ENCODE results near the gene AKAP13. TPM values are rescaled to one million over a fixed set of nuclear protein-coding genes. Genes with fewer than 3 reads are reported as not detected.

AKAP13 gene
- total RNA-seq, 2 experiments from 2014 or later: 83.2 to 85.2 TPM

- Mint-ChIP-seq H3K4me3 (no peak overlapping the region), H3K4me1 (peaks cover 41% of the 10 kb centered on the region), H3K27me3 (no peaks in the 10 kb centered on the region), H3K36me3 (peaks cover 19% of the 10 kb centered on the region), H3K9me3 (no peaks in the 10 kb centered on the region), H3K27ac (peak overlapping the region; percentile 4)
- DNase-seq: no peak
Observed at GRCh38 chr15:85393210-85393609, 12.8 kb downstream of the AKAP13 start.

- Mint-ChIP-seq H3K27me3 (no peaks in the 10 kb centered on the region), H3K9me3 (peaks cover 3% of the 10 kb centered on the region), H3K4me3 (no peak overlapping the region), H3K27ac (no peak overlapping the region), H3K36me3 (peaks cover 19% of the 10 kb centered on the region), H3K4me1 (peaks cover 44% of the 10 kb centered on the region)
- DNase-seq: no peak
Observed at GRCh38 chr15:85394554-85395333, 14.3 kb downstream of the AKAP13 start.

- H3K4me3 Mint-ChIP-seq: no peak overlapping the region
- peaks cover 21% of the 10 kb centered on the region for H3K36me3 Mint-ChIP-seq
- no peaks in the 10 kb centered on the region for H3K27me3 Mint-ChIP-seq
- H3K4me1 Mint-ChIP-seq: peaks cover 59% of the 10 kb centered on the region
- no peak overlapping the region for H3K27ac Mint-ChIP-seq
- peaks cover 3% of the 10 kb centered on the region for H3K9me3 Mint-ChIP-seq
- DNase-seq: no peak
Observed at GRCh38 chr15:85396554-85396953, 16.2 kb downstream of the AKAP13 start.

DNA sequence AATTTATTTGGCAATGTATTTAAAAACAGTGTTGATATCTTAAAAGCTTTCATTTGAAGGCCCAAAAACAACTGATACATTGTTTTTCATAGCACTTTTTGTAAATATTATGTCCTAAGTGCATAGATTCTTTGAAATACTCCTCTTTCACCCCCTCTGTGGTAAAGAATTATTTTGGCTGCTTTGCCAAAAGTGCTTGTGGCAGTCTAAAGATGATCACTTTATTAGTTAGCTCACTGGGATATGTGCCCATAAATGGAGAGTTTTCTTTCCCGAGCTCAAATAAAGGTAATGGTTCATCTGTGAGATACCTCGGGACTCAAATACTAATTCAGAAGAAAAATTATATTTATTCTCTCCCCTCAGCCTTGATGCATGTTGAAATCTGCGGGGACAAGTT is 16.7 kb downstream of the AKAP13 start:
- no peak for DNase-seq
- no peaks in the 10 kb centered on the region for H3K27me3 Mint-ChIP-seq
- H3K27ac Mint-ChIP-seq: no peak overlapping the region
- peaks cover 65% of the 10 kb centered on the region for H3K4me1 Mint-ChIP-seq
- peaks cover 3% of the 10 kb centered on the region for H3K9me3 Mint-ChIP-seq
- no peak overlapping the region for H3K4me3 Mint-ChIP-seq
- H3K36me3 Mint-ChIP-seq: peaks cover 21% of the 10 kb centered on the region

GRCh38 chr15:85397926-85398325 is 17.5 kb downstream of the AKAP13 start:
- Mint-ChIP-seq H3K9me3 (peaks cover 3% of the 10 kb centered on the region), H3K27me3 (no peaks in the 10 kb centered on the region), H3K4me1 (peaks cover 68% of the 10 kb centered on the region), H3K36me3 (peaks cover 15% of the 10 kb centered on the region), H3K27ac (no peak overlapping the region), H3K4me3 (no peak overlapping the region)
- no peak for DNase-seq

DNA sequence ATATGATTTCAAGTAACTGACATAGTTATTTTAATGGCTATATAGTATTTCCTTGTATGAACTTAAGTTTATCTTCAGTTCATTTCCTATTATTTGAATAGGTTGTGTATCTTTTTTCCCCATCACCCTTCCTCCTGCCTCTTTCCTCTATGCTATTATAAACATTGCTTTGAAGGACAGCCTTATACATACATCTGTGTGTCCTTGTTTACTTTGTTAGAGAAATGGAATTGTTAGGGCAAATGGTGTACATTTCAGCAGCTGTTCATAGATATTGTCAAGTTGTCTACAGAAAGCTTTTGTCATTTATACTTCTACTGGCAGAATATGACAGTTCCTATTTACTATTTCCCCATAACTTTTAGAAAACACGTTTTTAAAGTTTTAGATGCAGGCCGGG is 18.4 kb downstream of the AKAP13 start:
- no peak overlapping the region for H3K27ac Mint-ChIP-seq
- peaks cover 11% of the 10 kb centered on the region for H3K36me3 Mint-ChIP-seq
- DNase-seq: no peak
- H3K27me3 Mint-ChIP-seq: no peaks in the 10 kb centered on the region
- peaks cover 67% of the 10 kb centered on the region for H3K4me1 Mint-ChIP-seq
- no peak overlapping the region for H3K4me3 Mint-ChIP-seq
- H3K9me3 Mint-ChIP-seq: peaks cover 3% of the 10 kb centered on the region

GRCh38 chr15:85399627-85400026 is 19.2 kb downstream of the AKAP13 start:
- peaks cover 11% of the 10 kb centered on the region for H3K36me3 Mint-ChIP-seq
- H3K4me3 Mint-ChIP-seq: no peak overlapping the region
- peaks cover 3% of the 10 kb centered on the region for H3K9me3 Mint-ChIP-seq
- no peak overlapping the region for H3K27ac Mint-ChIP-seq
- peaks cover 67% of the 10 kb centered on the region for H3K4me1 Mint-ChIP-seq
- DNase-seq: no peak
- no peaks in the 10 kb centered on the region for H3K27me3 Mint-ChIP-seq

DNA sequence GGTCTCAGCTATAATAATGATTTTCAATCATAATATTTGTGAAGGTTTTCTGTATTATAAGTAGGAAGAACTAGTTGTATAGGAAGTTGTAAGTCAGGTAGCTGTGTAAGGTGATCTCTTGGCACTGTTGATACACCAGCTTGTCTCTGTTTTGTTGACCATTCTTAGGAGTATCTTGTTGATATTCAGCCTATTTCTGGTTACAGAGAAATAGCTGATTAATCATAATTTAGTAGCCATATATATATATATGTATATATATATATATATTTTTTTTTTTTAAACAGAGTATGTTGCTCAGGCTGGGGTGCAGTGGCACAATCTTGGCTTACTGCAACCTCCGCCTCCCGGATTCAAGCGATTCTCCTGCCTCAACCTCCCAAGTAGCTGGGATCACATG is 20.2 kb downstream of the AKAP13 start:
- Mint-ChIP-seq H3K27ac (peak overlapping the region; percentile 81), H3K27me3 (no peaks in the 10 kb centered on the region), H3K36me3 (peaks cover 14% of the 10 kb centered on the region), H3K4me1 (peaks cover 68% of the 10 kb centered on the region), H3K4me3 (no peak overlapping the region), H3K9me3 (peaks cover 3% of the 10 kb centered on the region)
- DNase-seq: no peak

DNA sequence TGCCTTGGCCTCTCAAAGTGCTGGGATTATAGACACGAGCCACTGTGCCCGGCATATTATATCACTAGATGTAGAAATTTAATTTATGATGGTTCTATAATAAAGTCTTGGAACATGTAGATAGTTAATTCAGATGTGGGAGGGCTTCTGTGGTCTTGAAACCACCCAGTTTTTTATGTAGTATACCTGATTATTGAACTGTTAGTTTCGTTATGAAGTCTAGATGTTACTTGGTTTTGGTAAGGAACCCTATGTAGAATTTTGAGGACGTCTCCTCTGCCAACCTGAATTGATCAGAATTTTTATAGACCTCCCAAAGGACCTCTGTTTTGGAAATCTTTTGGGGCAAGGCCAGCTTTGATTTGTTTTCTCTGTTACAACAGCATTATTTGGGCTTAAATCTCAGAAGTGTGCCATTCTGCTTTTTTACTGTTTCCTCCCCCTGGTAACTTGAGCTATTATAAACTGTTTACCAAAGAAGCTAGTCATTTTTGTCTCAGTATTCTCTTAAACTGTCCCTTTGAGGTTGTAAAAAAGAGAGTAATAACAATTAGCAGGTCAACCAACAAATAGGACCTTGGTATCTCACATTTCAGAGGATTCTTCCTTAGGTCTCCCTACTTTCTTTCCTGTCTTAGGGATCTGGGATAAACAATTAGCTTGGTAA is 20.8 kb downstream of the AKAP13 start:
- Mint-ChIP-seq H3K9me3 (peaks cover 3% of the 10 kb centered on the region), H3K27ac (peak overlapping the region; percentile 81), H3K27me3 (no peaks in the 10 kb centered on the region), H3K4me1 (peaks cover 67% of the 10 kb centered on the region), H3K36me3 (peaks cover 11% of the 10 kb centered on the region), H3K4me3 (peak overlapping the region; percentile 49)
- no peak for DNase-seq

GRCh38 chr15:85402195-85402881 is 21.9 kb downstream of the AKAP13 start:
- DNase-seq: no peak
- peak overlapping the region; percentile 81 for H3K27ac Mint-ChIP-seq
- peaks cover 75% of the 10 kb centered on the region for H3K4me1 Mint-ChIP-seq
- peak overlapping the region; percentile 10 for H3K4me3 Mint-ChIP-seq
- H3K9me3 Mint-ChIP-seq: peaks cover 3% of the 10 kb centered on the region
- H3K36me3 Mint-ChIP-seq: peaks cover 13% of the 10 kb centered on the region
- H3K27me3 Mint-ChIP-seq: no peaks in the 10 kb centered on the region

DNA sequence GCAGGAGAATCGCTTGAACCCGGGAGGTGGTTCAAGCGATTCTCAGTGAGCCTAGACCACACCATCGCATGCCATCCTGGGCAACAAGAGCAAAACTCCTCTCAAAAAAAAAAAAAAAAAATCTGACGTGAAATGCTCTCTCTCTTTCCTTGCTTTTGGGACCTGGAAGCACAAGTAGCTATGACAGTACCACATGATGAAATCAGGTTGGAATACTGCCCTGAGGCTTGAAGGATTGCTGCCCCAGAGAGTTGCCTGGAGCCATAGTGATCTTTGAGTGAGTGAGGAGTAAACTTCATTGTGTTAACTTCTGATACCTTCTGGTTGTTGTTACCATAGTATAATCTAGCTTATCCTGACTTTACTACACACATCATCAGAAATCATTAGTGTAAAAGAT is 23.3 kb downstream of the AKAP13 start:
- Mint-ChIP-seq H3K27me3 (no peaks in the 10 kb centered on the region), H3K36me3 (peaks cover 11% of the 10 kb centered on the region), H3K9me3 (peaks cover 4% of the 10 kb centered on the region), H3K4me3 (no peak overlapping the region), H3K27ac (peak overlapping the region; percentile 59), H3K4me1 (peaks cover 80% of the 10 kb centered on the region)
- no peak for DNase-seq

DNA sequence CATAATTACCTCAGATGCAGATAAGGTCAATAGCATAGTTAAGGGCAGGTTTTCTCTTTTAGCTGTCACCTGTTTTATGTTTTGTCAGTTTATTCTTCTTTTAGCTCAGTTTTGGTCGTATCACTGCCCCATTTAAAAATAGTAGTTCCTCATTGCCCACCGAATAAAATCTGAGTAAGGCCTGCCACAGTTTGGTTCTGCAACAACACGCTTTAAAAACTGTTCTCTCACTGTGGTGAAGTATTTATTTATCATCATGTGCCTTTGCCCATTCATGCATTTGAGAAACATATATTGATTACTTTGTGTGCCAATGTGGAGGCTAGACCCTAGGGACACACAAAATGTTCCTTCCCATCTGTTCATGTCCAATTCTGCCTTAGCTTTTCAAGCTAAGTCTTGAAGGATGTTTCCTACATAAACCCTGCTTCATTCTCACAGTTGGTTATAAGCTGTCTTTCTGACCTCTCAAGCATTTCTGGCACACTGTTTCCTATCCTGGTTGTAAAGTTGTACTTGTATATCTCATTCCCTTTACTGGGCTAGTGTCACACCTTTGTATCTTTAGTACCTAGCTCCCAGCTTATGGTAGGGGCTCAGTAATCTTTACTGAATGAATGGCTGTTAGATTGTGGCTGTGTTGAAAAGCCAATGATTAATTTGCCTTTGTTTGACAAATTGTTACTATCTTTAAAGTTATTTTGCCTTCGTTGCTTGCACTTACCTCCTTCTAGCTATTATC is 23.9 kb downstream of the AKAP13 start:
- no peaks in the 10 kb centered on the region for H3K27me3 Mint-ChIP-seq
- H3K9me3 Mint-ChIP-seq: peaks cover 3% of the 10 kb centered on the region
- H3K27ac Mint-ChIP-seq: peak overlapping the region; percentile 78
- H3K36me3 Mint-ChIP-seq: peaks cover 9% of the 10 kb centered on the region
- H3K4me1 Mint-ChIP-seq: peaks cover 82% of the 10 kb centered on the region
- no peak overlapping the region for H3K4me3 Mint-ChIP-seq
- DNase-seq: no peak

DNA sequence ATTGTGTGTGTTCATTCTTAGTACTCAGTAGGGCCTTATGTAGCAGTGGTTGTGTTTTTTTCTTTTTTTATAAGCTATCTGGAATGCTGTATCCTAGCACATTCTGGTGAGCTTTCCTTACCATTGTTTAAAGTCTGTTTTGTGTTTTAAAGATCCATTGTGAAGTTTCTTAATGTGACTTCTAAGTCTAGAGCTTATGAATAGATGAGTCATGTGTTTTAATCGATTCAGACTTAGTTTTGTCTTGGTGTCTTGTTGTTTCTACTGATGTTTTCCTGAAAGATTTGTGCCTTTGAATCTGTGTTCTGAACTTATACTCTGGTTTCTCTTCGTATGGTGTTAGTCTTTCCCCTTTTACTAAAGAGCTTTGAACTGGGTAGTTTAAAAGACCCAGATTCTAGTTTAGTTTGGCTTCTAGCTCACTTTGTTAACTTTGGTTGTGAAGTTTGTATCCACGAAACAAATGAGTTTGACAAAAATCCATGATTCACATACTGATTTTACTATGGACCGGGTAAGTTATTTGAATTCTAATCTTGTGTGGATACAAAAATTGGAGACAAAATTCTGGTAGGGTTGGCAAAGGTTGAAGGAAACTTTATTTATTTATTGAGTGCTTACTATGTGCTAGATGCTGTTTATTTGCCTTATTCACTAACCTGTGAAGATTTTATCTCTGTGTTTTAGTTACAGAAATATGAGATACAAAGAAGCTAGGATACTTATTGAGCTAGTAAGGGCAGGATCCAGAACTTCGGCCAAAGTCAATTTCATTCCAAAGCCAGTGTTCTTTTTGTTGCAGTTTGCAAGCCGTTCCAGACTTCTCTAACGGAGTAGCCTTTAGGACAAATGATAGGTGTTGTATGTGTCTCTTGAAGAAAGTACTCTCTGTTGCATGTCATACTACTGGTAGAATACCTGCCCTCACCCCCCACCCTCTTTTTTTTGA is 24.8 kb downstream of the AKAP13 start:
- peaks cover 15% of the 10 kb centered on the region for H3K36me3 Mint-ChIP-seq
- no peak for DNase-seq
- H3K9me3 Mint-ChIP-seq: peaks cover 5% of the 10 kb centered on the region
- H3K27ac Mint-ChIP-seq: peak overlapping the region; percentile 98
- peaks cover 84% of the 10 kb centered on the region for H3K4me1 Mint-ChIP-seq
- peak overlapping the region; percentile 32 for H3K4me3 Mint-ChIP-seq
- H3K27me3 Mint-ChIP-seq: no peaks in the 10 kb centered on the region

- no peaks in the 10 kb centered on the region for H3K27me3 Mint-ChIP-seq
- no peak overlapping the region for H3K4me3 Mint-ChIP-seq
- H3K36me3 Mint-ChIP-seq: peaks cover 25% of the 10 kb centered on the region
- DNase-seq: no peak
- peak overlapping the region; percentile 98 for H3K27ac Mint-ChIP-seq
- H3K9me3 Mint-ChIP-seq: peaks cover 10% of the 10 kb centered on the region
- H3K4me1 Mint-ChIP-seq: peaks cover 85% of the 10 kb centered on the region
Observed at GRCh38 chr15:85406916-85407315, 26.5 kb downstream of the AKAP13 start.

Data from activated naive CD8-positive, alpha-beta T cell treated with anti-CD3 and anti-CD28 coated beads for 36 hours (primary cell).